Ammon's horn (tissue), 1 donor: ENCODE results near the gene PRDM13.
"Not testable (repeated sequence)": the region's sequence is repeated elsewhere in the genome, so short reads cannot be mapped to it uniquely, and the experiment has no call there.

ENCODE experiments used
- DNase-seq: peaks from one replicate; pipeline ENCODE4 v3.0.0-alpha.2; 2016; ENCODE audit warnings: low spot score

PRDM13 gene

DNA sequence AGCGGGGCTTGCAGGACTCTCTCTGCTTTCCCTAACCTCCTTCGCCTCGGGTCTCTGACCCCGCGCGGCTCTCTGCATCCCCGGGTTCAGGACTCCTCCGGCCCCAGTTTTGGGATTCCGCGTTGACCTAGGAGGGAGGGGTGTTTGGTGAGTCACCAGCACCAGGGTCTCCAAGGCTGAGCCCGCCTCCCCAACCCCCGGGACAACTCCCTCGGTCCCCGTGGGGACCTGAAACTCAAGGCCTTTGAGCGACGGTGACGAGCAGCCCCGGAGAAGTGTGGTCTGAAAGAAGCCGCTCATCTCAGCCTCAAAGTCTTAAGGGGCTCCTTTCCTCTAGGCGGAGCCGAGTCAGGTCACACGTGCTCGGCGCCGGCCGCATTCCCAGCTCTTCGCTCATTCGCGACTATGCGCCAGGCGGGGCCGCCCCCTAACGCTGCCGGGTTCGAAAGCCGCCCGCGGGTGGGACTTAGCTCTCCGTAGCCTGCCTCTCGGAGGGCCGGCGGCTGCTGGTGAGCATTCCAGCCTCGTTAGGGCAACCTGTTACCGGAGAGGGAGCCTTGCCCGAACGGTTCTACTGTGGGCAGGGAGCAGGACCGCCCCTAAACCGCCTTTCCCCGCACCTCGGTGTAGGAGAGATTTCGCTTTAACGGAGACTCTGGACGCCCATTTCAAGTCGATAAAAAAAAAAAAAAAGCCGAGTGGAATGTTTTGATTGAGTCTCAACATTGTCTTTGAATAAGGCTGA, 3.0 kb upstream of the PRDM13 start:
- no peak for DNase-seq

DNA sequence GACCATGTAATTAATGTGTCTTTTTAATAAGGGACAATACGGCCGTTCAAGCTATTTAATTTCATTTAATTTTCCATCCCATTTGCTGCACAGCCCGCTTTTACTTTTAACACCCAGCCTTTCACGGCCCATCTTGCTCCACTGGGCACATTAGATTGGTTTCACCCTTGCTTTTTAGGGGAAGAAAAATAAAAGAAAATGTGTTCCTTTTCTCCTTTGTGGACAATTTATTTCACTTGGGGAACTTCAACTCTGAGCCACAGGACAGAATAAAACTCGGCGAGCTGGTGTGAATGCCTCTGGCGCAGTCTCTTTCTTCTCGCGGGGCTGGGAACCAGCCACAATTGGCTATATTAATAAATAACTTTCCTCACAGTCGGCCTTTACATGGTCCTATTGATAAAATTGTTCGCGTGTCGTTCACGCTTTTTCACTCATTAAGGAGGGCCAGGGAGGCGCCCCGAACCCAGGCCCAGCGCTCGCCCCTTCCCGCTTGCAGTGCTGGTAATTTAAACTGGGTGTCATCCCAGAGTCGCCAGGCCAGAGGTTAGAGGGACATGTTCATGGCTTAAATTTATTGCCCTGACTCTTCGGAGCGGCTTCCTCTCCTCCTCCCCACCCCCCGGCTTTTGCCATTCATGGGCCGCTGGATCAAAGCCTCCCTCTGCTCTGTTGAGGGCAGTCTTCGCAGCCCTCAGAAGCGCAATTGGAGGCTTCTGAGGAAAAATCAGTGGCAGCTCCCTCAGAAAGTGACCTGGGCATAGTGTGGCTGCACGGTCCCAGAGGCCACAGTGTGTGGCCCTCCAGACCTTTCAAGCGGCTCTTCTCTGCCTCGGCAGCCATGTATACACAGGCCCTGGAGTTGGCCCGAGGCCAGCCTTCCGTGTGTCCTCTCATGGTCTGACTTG, 2.2 kb upstream of the PRDM13 start:
- DNase-seq: no peak

DNA sequence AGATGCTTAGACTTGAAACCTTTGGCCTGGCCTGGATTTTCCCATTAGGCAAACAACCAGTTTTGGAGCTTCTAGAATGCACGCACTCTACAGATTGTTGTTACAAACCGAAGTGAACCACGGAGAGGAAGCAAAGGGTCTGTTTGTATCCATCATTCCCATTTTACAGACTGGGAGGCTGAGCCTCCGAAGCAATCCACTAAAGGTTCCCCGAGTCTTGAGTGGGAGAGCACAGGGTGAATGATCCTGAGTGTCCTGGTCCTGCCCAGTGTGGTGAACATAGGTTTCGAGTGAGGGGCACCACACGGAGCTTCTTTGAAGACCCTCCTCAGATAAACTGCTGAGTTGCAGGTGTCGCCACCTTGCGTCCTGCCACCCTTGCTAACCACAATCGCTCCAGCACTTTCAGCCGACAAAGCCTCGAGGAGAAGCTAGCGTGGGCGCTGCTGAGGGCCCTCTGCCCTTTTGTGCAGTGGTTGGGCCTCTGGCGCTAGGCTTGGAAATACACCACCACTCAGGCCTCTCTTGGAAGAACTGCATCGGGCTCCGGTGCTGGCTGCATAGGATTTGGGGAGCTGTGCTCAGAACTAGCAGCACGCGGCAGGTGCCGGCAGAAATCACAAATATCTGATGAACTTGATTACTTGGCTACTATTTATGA, 1.4 kb upstream of the PRDM13 start:
- no peak for DNase-seq

DNA sequence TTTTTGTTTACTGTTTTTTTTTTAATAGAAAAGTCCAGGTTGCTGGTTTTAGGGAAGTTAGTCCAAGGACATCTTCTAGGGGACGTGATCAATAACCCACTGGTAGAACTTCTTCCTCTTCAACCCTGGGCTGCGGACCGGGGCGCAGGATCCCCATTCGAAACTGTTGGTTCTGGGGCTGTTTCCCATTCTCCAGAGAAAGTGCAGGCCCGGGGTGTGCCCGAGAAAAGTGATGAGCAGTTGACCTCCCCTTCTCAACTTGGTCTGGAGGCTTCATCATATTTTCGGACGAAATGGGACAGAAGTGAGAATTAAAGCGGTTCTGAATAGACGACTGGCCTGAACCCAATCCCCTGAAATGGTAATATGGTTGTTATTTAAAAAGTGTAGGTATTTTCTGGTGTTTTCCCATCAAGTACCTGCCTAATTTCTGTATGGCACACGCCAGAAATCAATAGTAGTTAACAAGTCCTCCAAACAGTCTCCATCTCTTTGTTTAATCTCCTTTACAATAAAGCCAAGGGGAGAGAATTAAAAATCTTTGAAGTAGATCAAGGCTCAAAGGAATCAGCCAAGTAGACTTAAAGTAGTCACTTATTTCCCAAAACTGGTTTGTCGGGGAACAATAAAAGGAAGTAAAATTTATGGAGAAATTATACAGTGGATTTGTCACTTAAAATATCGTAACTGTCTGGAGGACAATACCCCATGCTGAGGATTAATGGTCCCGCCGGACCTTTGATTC, 550 bp upstream of the PRDM13 start:
- DNase-seq: no peak

DNA sequence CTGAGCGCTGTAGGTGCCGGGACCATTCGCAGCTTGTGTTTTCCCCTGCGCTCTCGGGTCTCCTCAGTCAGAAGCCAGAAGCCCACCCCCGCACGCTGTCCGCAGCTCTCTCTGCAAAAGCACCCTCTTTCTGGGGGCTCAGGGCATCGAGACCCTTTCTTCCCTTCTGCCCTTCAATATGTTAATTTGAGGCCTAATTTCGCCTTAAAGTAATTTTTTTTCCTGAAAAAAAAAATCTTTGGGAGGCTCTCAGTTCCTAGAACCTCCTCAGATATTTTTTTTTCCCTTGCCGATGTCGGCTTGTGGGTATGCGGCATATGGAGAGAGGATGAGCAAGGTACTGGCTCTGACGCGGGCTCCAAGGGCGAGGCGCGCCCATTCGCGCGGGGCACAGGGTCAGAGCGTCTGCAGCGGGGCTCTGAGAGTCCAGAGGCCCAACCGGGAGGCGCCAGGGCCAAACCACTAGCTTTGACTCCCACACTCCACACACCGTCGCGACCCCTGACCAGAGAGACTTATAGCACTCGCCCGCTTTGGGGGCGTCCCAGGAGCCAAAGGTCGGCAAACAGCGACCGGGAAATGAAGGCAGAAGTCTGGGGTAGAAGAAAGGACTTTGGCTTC, 893 bp downstream of the PRDM13 start:
- DNase-seq: no peak

DNA sequence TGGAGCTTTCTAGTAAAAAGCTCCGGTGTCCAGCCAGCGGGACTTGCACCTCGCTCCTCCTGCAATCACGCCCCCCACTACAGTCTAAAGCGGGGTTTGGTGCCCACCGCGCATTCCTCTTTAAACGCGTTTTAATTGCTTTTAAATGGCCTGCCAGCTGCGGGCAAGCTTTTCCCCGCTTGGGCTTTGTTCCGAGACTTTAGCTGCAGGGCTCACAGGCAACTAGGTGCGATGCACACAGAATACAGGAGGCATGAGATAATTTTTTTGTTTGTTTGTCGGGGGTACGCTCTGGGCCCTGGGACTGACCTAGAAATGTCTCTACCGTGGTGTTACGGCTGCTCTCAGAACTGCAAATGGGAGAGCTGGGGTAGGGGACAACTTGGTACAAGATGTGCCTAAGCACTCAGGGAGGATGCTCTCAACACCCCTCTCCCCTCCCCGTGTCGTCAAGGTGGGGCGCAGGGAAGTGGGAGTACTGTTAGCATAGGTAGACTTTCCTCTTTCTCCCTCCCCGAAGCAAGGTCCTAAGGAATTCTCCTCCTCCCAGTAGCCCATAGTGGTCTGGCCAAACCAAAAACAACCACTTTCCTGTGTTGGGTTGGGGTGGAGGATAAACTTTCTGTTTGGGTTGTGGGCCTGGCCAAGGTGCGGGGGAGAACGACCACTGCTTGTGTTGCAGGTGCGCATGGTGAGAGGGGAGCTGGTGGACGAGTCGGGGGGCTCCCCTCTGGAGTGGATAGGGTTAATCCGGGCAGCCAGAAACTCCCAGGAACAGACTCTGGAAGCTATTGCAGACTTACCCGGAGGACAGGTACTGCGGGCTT, 1.6 kb downstream of the PRDM13 start:
- DNase-seq: no peak

DNA sequence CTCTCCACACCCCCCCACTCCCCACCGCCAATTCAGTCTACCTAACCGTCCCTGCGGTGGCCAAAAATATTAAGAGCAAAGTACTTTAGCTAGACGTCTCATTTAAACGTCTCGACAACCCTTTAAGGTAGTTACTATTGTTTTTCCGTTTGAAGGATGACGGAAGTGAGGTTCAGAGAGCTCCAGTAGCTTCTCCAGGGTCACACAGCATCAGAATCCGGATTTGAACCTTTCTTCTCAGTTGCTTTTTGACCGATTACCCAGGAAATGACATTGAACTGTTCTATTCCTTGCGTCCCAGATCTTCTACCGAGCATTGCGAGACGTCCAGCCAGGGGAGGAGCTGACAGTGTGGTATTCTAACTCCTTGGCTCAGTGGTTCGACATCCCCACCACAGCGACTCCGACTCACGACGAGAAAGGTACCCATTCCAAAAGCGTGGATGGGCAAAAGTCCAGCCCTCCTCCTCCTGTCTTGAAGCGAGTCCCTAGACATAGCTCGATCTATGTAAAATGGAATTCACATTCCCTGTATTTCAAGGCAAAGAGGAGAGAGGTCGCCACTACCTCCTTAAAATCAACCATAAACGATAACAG, 2.4 kb downstream of the PRDM13 start:
- no peak for DNase-seq

DNA sequence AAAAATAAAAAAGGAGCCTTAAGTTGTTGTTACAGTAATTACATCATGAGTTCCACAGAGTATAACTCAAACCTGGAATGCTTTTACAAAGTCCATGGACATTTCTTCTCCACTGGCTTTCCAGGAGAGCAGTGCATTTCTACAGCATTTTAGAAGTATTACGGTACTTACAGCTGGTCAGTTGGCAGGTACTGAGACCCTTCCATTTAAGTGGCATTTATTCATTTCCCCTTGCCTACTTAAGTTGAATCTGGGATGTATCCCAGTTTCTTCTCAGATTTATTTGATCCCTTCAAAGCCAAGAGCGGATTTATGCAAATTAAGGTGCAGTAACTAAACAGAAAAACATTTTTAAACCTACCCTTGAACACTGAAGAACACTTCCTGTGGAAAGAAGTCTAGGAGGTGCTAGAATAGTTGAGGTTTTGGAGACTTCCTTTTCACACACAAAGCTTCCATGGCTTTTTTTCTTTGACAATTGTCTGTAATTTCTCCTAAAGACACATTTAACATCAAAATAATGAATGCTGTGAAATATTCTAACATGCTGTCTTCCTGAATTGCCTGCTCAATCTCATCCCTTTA, 3.4 kb downstream of the PRDM13 start:
- DNase-seq: no peak

DNA sequence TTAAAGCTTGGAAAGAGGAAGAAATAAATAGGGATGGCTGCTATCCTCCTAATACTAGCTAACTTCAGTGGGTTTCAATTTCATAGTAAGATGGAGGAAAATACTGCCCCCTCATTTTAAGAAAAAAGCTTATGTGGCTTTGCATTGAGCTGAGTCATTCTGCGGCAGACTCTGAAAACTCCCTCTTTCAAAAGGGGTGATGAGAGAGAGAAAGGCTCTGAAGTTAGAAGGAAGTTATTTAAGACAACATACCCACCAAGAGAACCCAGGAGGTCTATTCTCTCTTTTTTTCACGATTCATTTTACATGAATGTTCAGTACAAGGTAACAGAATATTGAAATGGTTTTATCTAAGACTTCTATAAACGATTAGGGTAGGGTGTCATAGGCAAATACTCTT, 4.5 kb downstream of the PRDM13 start:
- DNase-seq: no peak

DNA sequence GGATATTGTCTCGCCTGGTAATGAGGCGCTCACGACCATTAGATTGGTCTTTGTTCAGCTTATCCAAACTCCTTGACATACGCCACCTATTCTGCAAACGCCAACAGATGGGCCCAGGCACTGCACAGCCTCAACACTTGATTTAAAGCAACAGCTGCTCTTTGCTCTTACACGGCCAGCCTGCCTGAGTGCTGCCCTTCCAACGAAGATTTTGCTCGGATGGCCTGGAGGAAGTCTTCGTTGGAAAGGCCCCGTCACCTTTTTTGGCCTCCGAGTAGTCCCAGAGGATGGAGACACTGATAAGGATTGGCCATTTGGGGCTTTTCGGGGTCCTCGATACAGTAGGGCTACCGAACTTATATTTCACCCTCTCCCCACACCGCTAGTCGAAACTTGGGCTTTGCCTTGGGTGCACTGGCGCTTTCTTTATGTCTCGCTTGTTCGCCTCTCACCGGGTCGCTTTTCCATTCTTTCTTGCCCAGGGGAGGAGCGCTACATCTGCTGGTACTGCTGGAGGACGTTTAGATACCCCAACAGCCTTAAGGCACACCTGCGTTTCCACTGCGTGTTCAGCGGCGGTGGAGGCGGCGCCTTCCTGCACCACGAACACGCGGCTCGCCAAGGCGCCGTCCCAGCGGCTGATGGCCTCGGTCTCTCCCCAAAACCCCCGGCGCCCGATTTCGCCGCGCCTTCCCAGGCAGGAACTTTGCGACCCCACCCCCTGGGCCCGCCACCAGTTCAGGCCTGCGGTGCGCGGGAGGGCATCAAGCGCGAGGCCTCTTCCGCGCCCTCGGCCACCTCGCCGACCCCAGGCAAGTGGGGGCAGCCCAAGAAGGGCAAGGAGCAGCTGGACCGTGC, 6.1 kb downstream of the PRDM13 start:
- no peak for DNase-seq

DNA sequence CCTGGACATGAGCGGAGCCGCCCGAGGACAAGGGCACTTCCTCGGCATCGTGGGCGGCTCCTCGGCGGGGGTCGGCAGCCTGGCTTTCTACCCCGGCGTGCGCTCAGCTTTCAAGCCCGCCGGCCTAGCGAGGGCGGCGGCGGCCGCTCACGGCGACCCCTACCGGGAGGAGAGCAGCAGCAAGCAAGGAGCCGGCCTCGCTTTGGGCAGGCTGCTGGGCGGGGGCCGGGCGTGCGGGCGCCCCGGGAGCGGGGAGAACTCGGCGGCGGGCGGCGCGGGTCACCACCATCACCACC, 6.7 kb downstream of the PRDM13 start:
- no peak for DNase-seq

DNA sequence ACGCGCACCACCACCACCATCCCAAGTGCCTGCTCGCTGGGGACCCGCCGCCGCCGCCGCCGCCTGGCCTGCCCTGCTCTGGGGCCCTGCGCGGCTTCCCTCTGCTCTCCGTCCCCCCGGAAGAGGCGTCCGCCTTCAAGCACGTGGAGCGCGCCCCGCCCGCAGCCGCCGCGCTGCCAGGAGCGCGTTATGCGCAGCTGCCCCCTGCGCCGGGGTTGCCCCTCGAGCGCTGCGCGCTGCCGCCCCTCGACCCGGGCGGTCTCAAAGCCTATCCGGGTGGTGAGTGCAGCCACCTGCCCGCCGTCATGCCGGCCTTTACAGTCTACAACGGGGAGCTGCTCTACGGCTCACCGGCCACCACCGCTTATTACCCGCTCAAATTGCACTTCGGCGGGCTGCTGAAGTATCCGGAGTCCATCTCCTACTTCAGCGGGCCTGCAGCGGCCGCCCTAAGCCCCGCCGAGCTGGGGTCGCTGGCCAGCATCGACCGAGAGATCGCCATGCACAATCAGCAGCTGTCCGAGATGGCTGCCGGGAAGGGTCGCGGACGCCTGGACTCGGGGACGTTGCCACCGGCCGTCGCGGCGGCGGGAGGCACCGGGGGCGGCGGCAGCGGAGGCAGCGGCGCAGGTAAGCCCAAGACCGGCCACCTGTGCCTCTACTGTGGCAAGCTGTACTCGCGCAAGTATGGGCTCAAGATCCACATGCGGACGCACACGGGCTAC, 7.2 kb downstream of the PRDM13 start:
- DNase-seq: no peak

DNA sequence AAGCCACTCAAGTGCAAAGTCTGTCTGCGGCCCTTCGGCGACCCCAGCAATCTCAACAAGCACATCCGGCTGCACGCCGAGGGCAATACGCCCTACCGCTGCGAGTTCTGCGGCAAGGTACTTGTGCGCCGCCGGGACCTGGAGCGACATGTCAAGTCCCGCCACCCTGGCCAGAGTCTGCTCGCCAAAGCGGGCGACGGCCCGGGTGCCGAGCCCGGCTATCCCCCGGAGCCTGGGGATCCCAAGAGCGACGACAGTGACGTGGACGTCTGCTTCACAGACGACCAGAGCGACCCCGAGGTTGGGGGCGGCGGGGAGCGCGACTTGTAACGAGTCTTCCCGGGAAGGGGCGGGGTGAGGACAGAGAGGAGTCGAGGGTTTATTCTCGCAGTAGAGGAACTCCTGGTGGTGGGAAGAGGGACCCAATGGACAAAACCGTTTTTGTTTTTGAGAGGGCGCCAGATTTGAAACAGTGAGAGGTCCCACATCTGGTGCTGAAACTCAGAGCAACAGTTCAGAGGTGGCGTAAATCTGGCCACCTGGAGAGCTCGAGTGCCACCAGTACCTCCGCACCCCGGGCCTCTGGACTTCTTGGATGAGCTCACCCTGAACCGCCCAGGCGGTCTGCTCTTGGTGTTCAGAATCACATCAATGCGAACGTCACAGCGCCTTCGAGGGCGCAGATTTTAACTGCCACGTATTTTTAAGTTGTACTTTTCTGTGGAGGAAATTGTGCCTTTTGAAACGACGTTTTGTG, 8.0 kb downstream of the PRDM13 start:
- no peak for DNase-seq

DNA sequence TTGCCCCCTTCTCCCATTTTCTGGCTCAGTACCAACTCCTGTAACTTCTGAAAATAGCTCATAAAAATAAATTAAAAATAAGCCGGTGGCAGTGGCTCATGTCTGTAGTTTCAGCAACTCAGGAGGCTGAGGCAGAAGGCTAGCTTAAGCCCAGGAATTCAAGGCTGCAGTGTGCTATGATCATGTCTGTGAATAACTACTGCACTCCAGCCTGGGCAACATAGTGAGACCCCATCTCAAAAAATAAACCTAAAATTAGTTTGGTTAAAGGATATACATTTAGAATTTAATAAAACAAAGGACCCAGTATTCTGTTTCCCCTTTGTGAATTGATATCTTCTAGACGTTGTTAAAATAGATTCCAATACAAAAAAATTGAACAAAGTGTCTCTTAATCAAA, 10.5 kb downstream of the PRDM13 start:
- DNase-seq: no peak

DNA sequence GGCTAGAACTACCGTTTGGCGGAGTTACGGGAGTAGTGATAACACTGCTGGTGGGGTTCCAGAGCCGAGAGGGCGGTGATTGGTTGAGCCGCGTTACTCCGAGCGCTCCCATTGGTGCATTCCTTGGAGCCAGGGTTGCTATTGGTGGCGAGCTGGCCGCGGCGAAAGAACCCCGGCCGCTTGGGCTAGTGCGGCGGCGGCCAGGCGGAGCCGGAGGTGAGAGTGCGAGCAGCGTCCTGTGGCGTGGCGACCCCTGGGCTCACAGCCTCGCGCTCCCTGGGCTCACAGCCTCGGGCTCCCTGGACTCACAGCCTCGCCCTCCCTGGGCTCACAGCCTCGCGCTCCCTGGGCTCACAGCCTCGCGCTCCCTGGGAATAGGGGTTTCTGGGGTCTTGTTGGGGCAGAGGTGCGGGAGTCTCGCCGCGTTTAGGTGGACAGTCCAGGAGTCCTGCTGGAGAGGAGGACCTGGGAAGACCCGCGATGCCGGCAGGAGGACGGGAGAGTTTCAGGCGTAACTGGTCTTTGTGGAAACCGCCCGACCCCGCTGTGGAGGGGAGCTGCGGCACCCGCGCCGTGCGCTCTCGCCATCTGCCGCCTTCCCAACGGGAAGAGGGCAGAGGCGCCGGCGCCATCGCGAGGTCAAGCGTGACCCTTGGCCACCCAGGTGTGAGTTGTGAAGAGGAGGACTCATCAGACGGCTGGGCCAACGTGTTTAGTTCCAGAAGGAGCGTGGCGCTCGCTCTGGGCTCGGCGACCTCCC, 12.2 kb downstream of the PRDM13 start:
- DNase-seq: no peak

DNA sequence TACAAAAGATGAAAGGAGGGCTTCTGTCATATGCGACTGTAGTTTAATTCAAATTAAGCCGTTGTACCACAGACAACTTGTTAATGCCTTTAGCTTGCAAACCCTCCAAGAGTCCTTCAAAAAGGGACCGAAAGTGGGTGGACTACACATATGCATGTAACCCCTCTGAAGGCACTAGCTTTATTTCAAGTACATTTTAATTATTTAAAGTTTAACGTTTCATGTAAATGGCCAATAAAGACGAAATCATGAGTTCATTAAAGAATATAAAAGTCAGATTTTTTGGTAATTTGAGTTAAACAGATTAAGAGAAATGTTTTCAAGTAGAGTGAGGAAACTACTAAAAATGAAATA, 12.8 kb downstream of the PRDM13 start:
- DNase-seq: no peak

DNA sequence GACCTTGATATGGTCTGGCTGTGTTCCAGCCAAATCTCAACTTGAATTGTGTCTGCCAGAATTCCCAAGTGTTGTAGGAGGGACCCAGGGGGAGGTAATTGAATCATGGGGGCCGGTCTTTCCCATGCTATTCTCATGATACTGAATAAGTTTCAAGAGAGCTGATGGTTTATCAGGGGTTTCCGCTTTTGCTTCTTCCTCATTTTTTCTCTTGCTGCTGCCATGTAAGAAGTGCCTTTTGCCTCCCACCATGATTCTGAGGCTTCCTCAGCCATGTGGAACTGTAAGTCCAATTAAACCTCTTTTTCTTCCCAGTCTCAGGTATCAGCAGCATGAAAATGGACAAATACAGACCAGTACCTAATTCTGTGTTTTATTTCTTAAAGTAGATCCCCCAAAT, 15.4 kb downstream of the PRDM13 start:
- not testable (repeated sequence) for DNase-seq
